ENCODE data around the gene TMEM106C. TPM values are rescaled to one million over a fixed set of nuclear protein-coding genes. Genes with fewer than 3 reads are reported as not detected.

Gene TMEM106C
- polyA plus RNA-seq, 1 donor (not counting 4 experiments of a cell fraction or from before 2014, with no cell fraction given), result 134 TPM

- Histone ChIP-seq H3K9ac (ENCODE audit: control insufficient read depth, extremely low read depth, insufficient read depth, low read length) (no peak overlapping the region), H3K4me3 (ENCODE audit: control insufficient read depth in 2 of 3, extremely low read depth in 1 of 3, insufficient read depth in 2 of 3, low read depth in 1 of 3, low read length in 3 of 3) (no peak overlapping the region), H3K9me3 (ENCODE audit: control insufficient read depth, low read depth, low read length) (no peaks in the 10 kb centered on the region), H3K4me1 (ENCODE audit: control insufficient read depth, extremely low read depth, insufficient read depth, low read length) (no peaks in the 10 kb centered on the region), H3K36me3 (ENCODE audit: control insufficient read depth in 2 of 2, extremely low read depth in 1 of 2, insufficient read depth in 2 of 2, low read length in 2 of 2) (no peaks in the 10 kb centered on the region), H3K27me3 (ENCODE audit: control insufficient read depth, extremely low read depth, insufficient read depth, low read length) (peaks cover 19% of the 10 kb centered on the region), H3K79me2 (ENCODE audit: control insufficient read depth, insufficient read depth, low read length) (no peaks in the 10 kb centered on the region), H2AFZ (ENCODE audit: control insufficient read depth, low read length) (no peak overlapping the region), H3K9me1 (ENCODE audit: control insufficient read depth, extremely low read depth, insufficient read depth, low read length) (no peaks in the 10 kb centered on the region), H3K4me2 (ENCODE audit: control insufficient read depth, extremely low read depth, insufficient read depth, low read depth, low read length) (no peak overlapping the region), H3K27ac (ENCODE audit: control insufficient read depth, insufficient read depth, low read length) (no peak overlapping the region), H4K20me1 (ENCODE audit: control insufficient read depth, extremely low read depth, insufficient read depth, low read length) (no peaks in the 10 kb centered on the region)
- dilution Hi-C loops (cut with MboI; ENCODE audit: extremely low pct_ligation_motif_present, low sequenced_read_pairs), result no loop called here
- no peak for TF ChIP-seq CTCF (optimal IDR thresholded peaks at IDR 0.05 in 1 of 3, IDR thresholded peaks at IDR 0.05 in 1 of 3, conservative IDR thresholded peaks at IDR 0.05 in 1 of 3; ENCODE audit: extremely low read depth in 1 of 3, insufficient read depth in 2 of 3, low read length in 3 of 3)
- no peak for TF ChIP-seq EZH2 (IDR thresholded peaks at IDR 0.05; ENCODE audit: low read length)
- FAIRE-seq (no peak), DNase-seq (ENCODE audit: low read depth, low spot score) (no peak)
Measured at GRCh38 chr12:47985596-47986290, 22.3 kb downstream of the TMEM106C start.

GRCh38 chr12:47986291-47986660, 22.9 kb downstream of the TMEM106C start:
- dilution Hi-C loops (cut with MboI; ENCODE audit: extremely low pct_ligation_motif_present, low sequenced_read_pairs), result no loop called here
- no peak overlapping the region for H2AFZ ChIP-seq (ENCODE audit: control insufficient read depth, low read length)
- no peaks in the 10 kb centered on the region for H3K9me1 ChIP-seq (ENCODE audit: control insufficient read depth, extremely low read depth, insufficient read depth, low read length)
- no peaks in the 10 kb centered on the region for H3K79me2 ChIP-seq (ENCODE audit: control insufficient read depth, insufficient read depth, low read length)
- H3K4me2 ChIP-seq (ENCODE audit: control insufficient read depth, extremely low read depth, insufficient read depth, low read depth, low read length), result no peak overlapping the region
- H3K4me1 ChIP-seq (ENCODE audit: control insufficient read depth, extremely low read depth, insufficient read depth, low read length), result no peaks in the 10 kb centered on the region
- DNase-seq (ENCODE audit: low read depth, low spot score), result no peak
- no peak for TF ChIP-seq CTCF (optimal IDR thresholded peaks at IDR 0.05 in 1 of 3, IDR thresholded peaks at IDR 0.05 in 1 of 3, conservative IDR thresholded peaks at IDR 0.05 in 1 of 3; ENCODE audit: extremely low read depth in 1 of 3, insufficient read depth in 2 of 3, low read length in 3 of 3)
- no peak for TF ChIP-seq EZH2 (IDR thresholded peaks at IDR 0.05; ENCODE audit: low read length)
- no peaks in the 10 kb centered on the region for H3K36me3 ChIP-seq (ENCODE audit: control insufficient read depth in 2 of 2, extremely low read depth in 1 of 2, insufficient read depth in 2 of 2, low read length in 2 of 2)
- no peaks in the 10 kb centered on the region for H3K9me3 ChIP-seq (ENCODE audit: control insufficient read depth, low read depth, low read length)
- FAIRE-seq, result no peak
- no peak overlapping the region for H3K27ac ChIP-seq (ENCODE audit: control insufficient read depth, insufficient read depth, low read length)
- H3K27me3 ChIP-seq (ENCODE audit: control insufficient read depth, extremely low read depth, insufficient read depth, low read length), result peaks cover 16% of the 10 kb centered on the region
- no peaks in the 10 kb centered on the region for H4K20me1 ChIP-seq (ENCODE audit: control insufficient read depth, extremely low read depth, insufficient read depth, low read length)
- H3K9ac ChIP-seq (ENCODE audit: control insufficient read depth, extremely low read depth, insufficient read depth, low read length), result no peak overlapping the region
- H3K4me3 ChIP-seq (ENCODE audit: control insufficient read depth in 2 of 3, extremely low read depth in 1 of 3, insufficient read depth in 2 of 3, low read depth in 1 of 3, low read length in 3 of 3), result no peak overlapping the region

Data from keratinocyte (primary cell).